ENCODE data around the gene CFAP58. TPM values are rescaled to one million over a fixed set of nuclear protein-coding genes. Genes with fewer than 3 reads are reported as not detected.

The CFAP58 gene
- total RNA-seq, 1 experiment from 2014 or later: 0.31 TPM

- H3K9me2 ChIP-seq (ENCODE audit: insufficient read depth): no peaks in the 10 kb centered on the region
- BruUV-seq (replicated peaks): no TSS peak
- no peaks in the 10 kb centered on the region for H3K4me1 ChIP-seq (replicated peaks; ENCODE audit: insufficient read depth)
- TF ChIP-seq CTCF (conservative IDR thresholded peaks at IDR 0.05) (0 out of 2 replicates have a peak, but pooled peaks have one; percentile 13), EZH2 (IDR thresholded peaks at IDR 0.05; ENCODE audit: low read depth) (no peak)
- H3K36me3 ChIP-seq (ENCODE audit: low read depth): no peaks in the 10 kb centered on the region
- no peaks in the 10 kb centered on the region for H4K20me1 ChIP-seq (ENCODE audit: insufficient read depth)
- no peak overlapping the region for H3K4me2 ChIP-seq
- H3K4me3 ChIP-seq: no peak overlapping the region
- H3K27ac ChIP-seq: no peak overlapping the region
- no peaks in the 10 kb centered on the region for H3K9me3 ChIP-seq (ENCODE audit: insufficient read depth, low read depth)
- no peaks in the 10 kb centered on the region for H3F3A ChIP-seq (ENCODE audit: insufficient read depth, low read depth)
- intact Hi-C loops (cut with micrococcal nuclease; ENCODE audit: unreplicated experiment): no loop called here
- H3K27me3 ChIP-seq (ENCODE audit: insufficient read depth, low read depth): peaks cover 7% of the 10 kb centered on the region
- ChIA-PET POLR2A (ENCODE audit: unreplicated experiment) (no interaction called here), CTCF (no interaction called here)
- DNase-seq: no peak
- no peak overlapping the region for H2AFZ ChIP-seq
- H3K79me2 ChIP-seq (ENCODE audit: low read depth): no peaks in the 10 kb centered on the region
Measured at GRCh38 chr10:104485632-104486031, 132.0 kb downstream of the CFAP58 start.

GRCh38 chr10:104486803-104487202 is 133.2 kb downstream of the CFAP58 start:
- CTCF ChIA-PET: no interaction called here
- Histone ChIP-seq H3K79me2 (ENCODE audit: low read depth) (no peaks in the 10 kb centered on the region), H3K36me3 (ENCODE audit: low read depth) (no peaks in the 10 kb centered on the region), H3K4me1 (replicated peaks; ENCODE audit: insufficient read depth) (no peaks in the 10 kb centered on the region), H3K4me2 (no peak overlapping the region), H2AFZ (no peak overlapping the region), H3K4me3 (no peak overlapping the region), H3K9me3 (ENCODE audit: insufficient read depth, low read depth) (no peaks in the 10 kb centered on the region), H3K27ac (no peak overlapping the region), H4K20me1 (ENCODE audit: insufficient read depth) (no peaks in the 10 kb centered on the region), H3K27me3 (ENCODE audit: insufficient read depth, low read depth) (peaks cover 7% of the 10 kb centered on the region), H3F3A (ENCODE audit: insufficient read depth, low read depth) (no peaks in the 10 kb centered on the region), H3K9me2 (ENCODE audit: insufficient read depth) (no peaks in the 10 kb centered on the region)
- intact Hi-C loops (cut with micrococcal nuclease; ENCODE audit: unreplicated experiment): no loop called here
- no peak for TF ChIP-seq EZH2 (IDR thresholded peaks at IDR 0.05; ENCODE audit: low read depth)
- POLR2A ChIA-PET (ENCODE audit: unreplicated experiment): no interaction called here
- no TSS peak for BruUV-seq (replicated peaks)
- DNase-seq: no peak

- Histone ChIP-seq H3K4me3 (no peak overlapping the region), H3K9me3 (ENCODE audit: insufficient read depth, low read depth) (no peaks in the 10 kb centered on the region), H3F3A (ENCODE audit: insufficient read depth, low read depth) (no peaks in the 10 kb centered on the region), H3K4me1 (replicated peaks; ENCODE audit: insufficient read depth) (no peaks in the 10 kb centered on the region), H3K27ac (no peak overlapping the region), H3K79me2 (ENCODE audit: low read depth) (no peaks in the 10 kb centered on the region), H4K20me1 (ENCODE audit: insufficient read depth) (no peaks in the 10 kb centered on the region), H2AFZ (no peak overlapping the region), H3K36me3 (ENCODE audit: low read depth) (no peaks in the 10 kb centered on the region), H3K27me3 (ENCODE audit: insufficient read depth, low read depth) (peaks cover 7% of the 10 kb centered on the region), H3K9me2 (ENCODE audit: insufficient read depth) (no peaks in the 10 kb centered on the region), H3K4me2 (no peak overlapping the region)
- ChIA-PET POLR2A (ENCODE audit: unreplicated experiment) (no interaction called here), CTCF (no interaction called here)
- no TSS peak for BruUV-seq (replicated peaks)
- TF ChIP-seq CTCF (conservative IDR thresholded peaks at IDR 0.05): no peak
- no peak for TF ChIP-seq EZH2 (IDR thresholded peaks at IDR 0.05; ENCODE audit: low read depth)
- no peak for DNase-seq
- intact Hi-C loops (cut with micrococcal nuclease; ENCODE audit: unreplicated experiment): no loop called here
Measured at GRCh38 chr10:104487794-104488438, 134.3 kb downstream of the CFAP58 start.

- Histone ChIP-seq H3K4me1 (replicated peaks; ENCODE audit: insufficient read depth) (no peaks in the 10 kb centered on the region), H3F3A (ENCODE audit: insufficient read depth, low read depth) (no peaks in the 10 kb centered on the region), H3K27ac (no peak overlapping the region), H3K79me2 (ENCODE audit: low read depth) (no peaks in the 10 kb centered on the region), H3K4me3 (no peak overlapping the region), H3K4me2 (no peak overlapping the region), H4K20me1 (ENCODE audit: insufficient read depth) (no peaks in the 10 kb centered on the region), H3K27me3 (ENCODE audit: insufficient read depth, low read depth) (peaks cover 2% of the 10 kb centered on the region), H3K9me2 (ENCODE audit: insufficient read depth) (no peaks in the 10 kb centered on the region), H3K36me3 (ENCODE audit: low read depth) (no peaks in the 10 kb centered on the region), H2AFZ (no peak overlapping the region), H3K9me3 (ENCODE audit: insufficient read depth, low read depth) (no peaks in the 10 kb centered on the region)
- CTCF ChIA-PET: no interaction called here
- intact Hi-C loops (cut with micrococcal nuclease; ENCODE audit: unreplicated experiment): no loop called here
- no TSS peak for BruUV-seq (replicated peaks)
- TF ChIP-seq EZH2 (IDR thresholded peaks at IDR 0.05; ENCODE audit: low read depth) (no peak), CTCF (conservative IDR thresholded peaks at IDR 0.05) (no peak)
- DNase-seq: no peak
- POLR2A ChIA-PET (ENCODE audit: unreplicated experiment): no interaction called here
Measured at GRCh38 chr10:104488439-104488832, 134.8 kb downstream of the CFAP58 start.

Data from PC-9 (cell line).